Transverse colon (tissue), 3 donors: ENCODE data around the gene RHBDD1.

Experiments
- CTCF ChIP-seq, 5 experiments: fragments of 200-600 bp in 3 of 5; fragments of 450-650 bp in 2 of 5; sonication (generic) in 3 of 5; IDR thresholded peaks; 1 replicate in 2 of 5; 2 replicates in 3 of 5; pipeline ENCODE4 v1.5.1; 2016 to 2017; ENCODE audit warnings: antibody characterized with exemption in 5 of 5, inconsistent platforms in 3 of 5, mild to moderate bottlenecking in 2 of 5, moderate library complexity in 1 of 5
- POLR2A ChIP-seq: fragments of 450-650 bp; IDR thresholded peaks from one replicate; pipeline ENCODE4 v1.6.1; 2016; ENCODE audit warnings: antibody characterized with exemption, mild to moderate bottlenecking, moderate library complexity

- TF ChIP-seq CTCF (IDR thresholded peaks at IDR 0.05) (no peak), POLR2A (no peak)
Observed at GRCh38 chr2:226849349-226849748, 13.5 kb downstream of the RHBDD1 start.
